Small intestine (tissue), 7 donors: Measurements from ENCODE around the gene FILIP1L. TPM values are rescaled to one million over a fixed set of nuclear protein-coding genes. Genes with fewer than 3 reads are reported as not detected.

Experiments
- DNase-seq, 2 donors: peaks; one replicate each; pipeline versions ENCODE4 v3.0.0 to v3.0.0-alpha.2; 2013
- FAIRE-seq: peaks from 2 replicates; lab custom pipeline; 2012; peaks lifted over from hg19 to GRCh38; lab: Jason Lieb, UNC
- H3K27ac ChIP-seq, 3 donors: one replicate each; pipeline ENCODE4 v1.5.1; 2013; ENCODE audit warnings: low read length in 2 of 3, mild to moderate bottlenecking in 2 of 3, control low read depth in 1 of 3, inconsistent platforms in 1 of 3, low read depth in 1 of 3, moderate library complexity in 1 of 3
- H3K27me3 ChIP-seq, 3 donors: one replicate each; pipeline ENCODE4 v1.6.1; 2013; ENCODE audit warnings: low read length in 3 of 3, inconsistent platforms in 1 of 3; ENCODE audit not compliant: control insufficient read depth in 3 of 3, insufficient read depth in 3 of 3
- H3K36me3 ChIP-seq, 3 donors: one replicate each; pipeline ENCODE4 v1.6.1; 2013; ENCODE audit warnings: low read length in 3 of 3, inconsistent platforms in 1 of 3, low read depth in 1 of 3, mild to moderate bottlenecking in 1 of 3, moderate library complexity in 1 of 3; ENCODE audit not compliant: control insufficient read depth in 3 of 3, insufficient read depth in 2 of 3
- H3K4me1 ChIP-seq, 3 donors: one replicate each; pipeline ENCODE4 v1.6.1; 2013; ENCODE audit warnings: low read length in 2 of 3, inconsistent platforms in 1 of 3, low read depth in 1 of 3, mild to moderate bottlenecking in 1 of 3, moderate library complexity in 1 of 3; ENCODE audit not compliant: control insufficient read depth in 3 of 3, insufficient read depth in 2 of 3
- H3K4me3 ChIP-seq, 3 donors: one replicate each; pipeline ENCODE4 v1.5.1; 2013; ENCODE audit warnings: low read length in 3 of 3, control low read depth in 1 of 3, inconsistent platforms in 1 of 3, low read depth in 1 of 3, mild to moderate bottlenecking in 1 of 3, moderate library complexity in 1 of 3
- H3K9me3 ChIP-seq, 2 donors: one replicate each; pipeline ENCODE4 v1.6.1; 2013; ENCODE audit warnings: low read depth in 1 of 2, low read length in 1 of 2; ENCODE audit not compliant: control insufficient read depth in 2 of 2, insufficient read depth in 1 of 2
- WGBS, 3 donors: extraction: QIAGEN DNeasy Blood & Tissue Kit; methylation state at CpG; one replicate each; pipeline ENCODE4 v1.1.7; 2013; 5-methylcytosine and 5-hydroxymethylcytosine counted together
- polyA plus RNA-seq, 4 donors: library from polyadenylated mRNA; stranded (reverse) in 3 of 4; unstranded in 1 of 4; fragments of 200-250 nt in 3 of 4; fragments of 120-200 nt in 1 of 4; gene quantifications; one replicate each; pipeline versions ENCODE4 v1.2.1 to v1.2.3, GENCODE V29; 2013
- donor health status: healthy with polysubstance abuse.
- donor health status: control.
- donor health status: control.
- donor health status: Bipolar disorder and iron deficiency.
- donor health status: healthy.

The FILIP1L gene
- polyA plus RNA-seq, 4 donors = 10.5 to 20.4 (median 17.9) TPM

- no peaks in the 10 kb centered on the region for H3K36me3 ChIP-seq
- no peaks in the 10 kb centered on the region for H3K27me3 ChIP-seq
- no peak overlapping the region for H3K27ac ChIP-seq
- 74 to 86% (median 77%) methylated on average over 5 of the region's 5 CpGs for WGBS, 3 donors
- no peak overlapping the region for H3K4me3 ChIP-seq
- FAIRE-seq (no peak), DNase-seq (no peak)
- peaks cover 0 to 16% (median 12%) of the 10 kb centered on the region in 3 donors for H3K4me1 ChIP-seq
- no peaks in the 10 kb centered on the region for H3K9me3 ChIP-seq
Observed at GRCh38 chr3:100009276-100010086, 104.8 kb downstream of the FILIP1L start.

DNA sequence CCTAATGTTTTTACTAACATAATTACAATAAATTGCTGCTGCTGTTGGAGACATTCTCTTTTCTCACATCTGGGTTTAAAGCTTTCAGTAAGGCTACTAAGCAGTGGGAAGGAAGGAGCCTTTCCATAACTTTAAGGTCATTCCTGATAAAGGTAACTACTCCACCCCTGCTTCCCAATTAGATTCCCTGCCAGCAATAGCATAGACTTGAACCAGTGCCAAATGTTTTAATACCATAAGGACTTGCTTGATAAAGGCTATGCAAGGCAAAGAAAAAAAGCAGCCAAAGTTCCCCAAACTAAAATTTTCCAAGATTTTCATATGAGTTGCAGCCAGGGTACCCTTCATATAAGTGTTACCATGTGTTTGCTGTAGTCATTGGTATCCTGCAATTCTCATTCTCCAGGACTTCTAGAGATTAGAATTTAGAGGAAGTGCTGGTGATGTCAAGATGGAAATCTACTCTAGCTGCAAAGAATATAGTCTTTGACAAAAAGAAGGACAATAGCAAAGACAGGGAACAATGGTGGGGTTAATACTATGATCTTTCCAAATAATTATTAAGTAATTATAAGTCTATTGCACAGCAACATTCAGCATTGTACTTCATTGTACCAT lies 106.1 kb downstream of the FILIP1L start:
- Histone ChIP-seq H3K9me3 (no peaks in the 10 kb centered on the region), H3K27me3 (no peaks in the 10 kb centered on the region), H3K4me3 (no peak overlapping the region), H3K36me3 (no peaks in the 10 kb centered on the region), H3K27ac (no peak overlapping the region), H3K4me1 (peaks cover 0 to 21% (median 18%) of the 10 kb centered on the region in 3 donors)
- peak in 1 of 2 donors; percentile 61 for DNase-seq
- FAIRE-seq = no peak

- 94 to 97% (median 96%) methylated on average over 3 of the region's 3 CpGs for WGBS, 3 donors
- no peaks in the 10 kb centered on the region for H3K9me3 ChIP-seq
- DNase-seq (no peak), FAIRE-seq (no peak)
- no peaks in the 10 kb centered on the region for H3K36me3 ChIP-seq
- H3K4me1 ChIP-seq = peaks cover 0 to 29% (median 18%) of the 10 kb centered on the region in 3 donors
- H3K27ac ChIP-seq = no peak overlapping the region
- no peak overlapping the region for H3K4me3 ChIP-seq
- no peaks in the 10 kb centered on the region for H3K27me3 ChIP-seq
Observed at GRCh38 chr3:100007313-100007712, 107.0 kb downstream of the FILIP1L start.

DNA sequence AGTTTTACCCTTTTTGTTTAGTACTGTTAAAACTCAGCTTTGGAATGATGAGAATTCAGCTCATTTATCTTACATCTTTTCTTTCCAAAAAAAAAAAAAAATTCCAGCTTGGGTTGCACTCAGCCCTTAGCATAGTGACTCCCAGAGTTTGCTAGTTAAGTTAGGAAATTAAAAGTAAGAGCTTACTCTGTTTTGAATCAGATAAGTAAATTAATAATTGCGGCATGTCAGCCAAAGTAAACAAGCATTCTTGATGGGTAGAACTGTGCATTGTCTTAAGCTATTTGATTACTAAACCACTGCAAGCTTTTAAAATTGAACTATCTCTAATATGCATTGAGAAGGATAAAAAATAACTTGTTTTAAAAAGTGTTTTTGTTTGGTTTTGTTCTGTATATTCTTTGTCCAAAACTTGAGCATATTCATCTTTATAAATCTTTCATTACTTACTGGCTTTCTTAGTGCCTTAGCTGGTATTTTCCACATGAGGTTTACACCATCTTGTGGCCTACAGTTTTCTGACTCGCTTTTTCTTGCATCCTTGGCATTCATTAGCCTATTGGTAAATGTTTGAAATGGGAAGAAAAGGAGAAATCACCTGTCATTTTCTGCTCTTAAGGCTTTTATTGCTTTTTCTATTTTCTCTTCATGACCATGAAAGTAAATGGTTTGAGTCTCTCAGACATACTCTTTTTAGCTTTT lies 107.6 kb downstream of the FILIP1L start:
- DNase-seq = peak in 1 of 2 donors; percentile 34
- Histone ChIP-seq H3K4me1 (peaks cover 0 to 30% (median 18%) of the 10 kb centered on the region in 3 donors), H3K9me3 (no peaks in the 10 kb centered on the region), H3K27ac (no peak overlapping the region), H3K4me3 (no peak overlapping the region), H3K36me3 (no peaks in the 10 kb centered on the region), H3K27me3 (no peaks in the 10 kb centered on the region)
- WGBS, 3 donors = 28 to 63% (median 41%) methylated on average over 2 of the region's 2 CpGs
- no peak for FAIRE-seq

DNA sequence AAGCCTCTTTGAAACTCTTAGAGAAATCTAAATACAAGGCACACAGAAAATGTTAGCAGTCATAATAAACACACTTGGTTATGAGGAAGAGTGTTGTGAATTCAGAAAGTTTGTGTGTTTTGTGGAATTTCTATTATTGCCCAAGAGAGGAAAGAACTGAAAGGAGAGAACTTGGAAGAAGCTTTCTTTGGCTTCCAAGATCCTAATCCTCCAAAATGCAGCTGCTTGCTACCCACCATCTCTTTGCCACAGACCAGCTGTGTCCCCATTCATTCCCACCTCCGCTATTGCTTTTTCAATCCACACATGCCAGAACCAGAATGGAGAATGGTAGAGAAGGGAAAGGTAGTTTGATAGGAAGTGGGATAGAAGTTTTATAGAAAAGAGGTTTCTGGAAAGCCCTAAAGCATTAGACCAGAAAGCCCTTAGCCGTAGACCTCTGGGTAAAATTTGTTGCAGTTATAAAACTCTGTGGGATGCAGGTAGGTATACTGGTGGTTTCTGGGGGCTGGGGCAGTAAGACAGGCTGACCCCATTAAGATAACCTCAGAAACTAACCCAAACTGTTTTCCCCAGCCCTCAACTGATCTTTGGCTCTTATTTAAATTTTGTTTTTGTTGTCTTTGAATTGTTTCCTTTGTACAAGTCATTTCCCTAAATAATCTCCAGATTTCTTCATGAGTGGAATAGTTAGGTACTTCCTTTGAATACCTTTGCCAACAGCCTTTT lies 108.5 kb downstream of the FILIP1L start:
- H3K36me3 ChIP-seq = no peaks in the 10 kb centered on the region
- H3K4me3 ChIP-seq = no peak overlapping the region
- H3K4me1 ChIP-seq = peaks cover 0 to 30% (median 18%) of the 10 kb centered on the region in 3 donors
- 68 to 83% (median 78%) methylated on average over 2 of the region's 2 CpGs for WGBS, 3 donors
- H3K27ac ChIP-seq = peak overlapping the region in 1 of 3 donors; percentile 62
- DNase-seq = no peak
- H3K9me3 ChIP-seq = no peaks in the 10 kb centered on the region
- no peak for FAIRE-seq
- no peaks in the 10 kb centered on the region for H3K27me3 ChIP-seq

- Histone ChIP-seq H3K4me1 (peaks cover 0 to 30% (median 18%) of the 10 kb centered on the region in 3 donors), H3K36me3 (no peaks in the 10 kb centered on the region), H3K27me3 (no peaks in the 10 kb centered on the region), H3K9me3 (no peaks in the 10 kb centered on the region), H3K27ac (peak overlapping the region in 1 of 3 donors; percentile 50), H3K4me3 (no peak overlapping the region)
- DNase-seq (peak in 1 of 2 donors; percentile 10), FAIRE-seq (no peak)
- 33 to 62% (median 52%) methylated on average over 1 of the region's 1 CpG for WGBS, 3 donors
Observed at GRCh38 chr3:100004931-100005330, 109.4 kb downstream of the FILIP1L start.

- FAIRE-seq (no peak), DNase-seq (no peak)
- Histone ChIP-seq H3K36me3 (no peaks in the 10 kb centered on the region), H3K9me3 (no peaks in the 10 kb centered on the region), H3K4me3 (no peak overlapping the region), H3K27ac (peak overlapping the region in 2 of 3 donors; percentile 64 to 81), H3K27me3 (no peaks in the 10 kb centered on the region), H3K4me1 (peaks cover 0 to 30% (median 18%) of the 10 kb centered on the region in 3 donors)
- WGBS, 3 donors = 87 to 92% (median 89%) methylated on average over 4 of the region's 4 CpGs
Observed at GRCh38 chr3:100003609-100004503, 110.4 kb downstream of the FILIP1L start.
